ENCODE results near the gene ITSN1.
A peak's percentile ranks its signal among the peaks of the same experiment; 100 is the strongest.
"Not testable (repeated sequence)": the region's sequence is repeated elsewhere in the genome, so short reads cannot be mapped to it uniquely, and the experiment has no call there.

ITSN1 gene

GRCh38 chr21:33916200-33916567 lies 273.9 kb downstream of the ITSN1 start:
- DNase-seq, result no peak
- H3K27ac Mint-ChIP-seq, result peak overlapping the region; percentile 100
- no peaks in the 10 kb centered on the region for H3K27me3 Mint-ChIP-seq
- ATAC-seq (replicated peaks), result peak in 1 of 2 donors; percentile 5
- H3K36me3 Mint-ChIP-seq, result peaks cover 12 to 14% of the 10 kb centered on the region in 2 donors
- peak overlapping the region; percentile 100 for H3K4me3 Mint-ChIP-seq
- H3K4me1 Mint-ChIP-seq, result peaks cover 9 to 35% of the 10 kb centered on the region in 2 donors
- no peaks in the 10 kb centered on the region for H3K9me3 Mint-ChIP-seq

- DNase-seq (no peak), ATAC-seq (replicated peaks) (no peak)
- Mint-ChIP-seq H3K4me1 (peaks cover 8 to 35% of the 10 kb centered on the region in 2 donors), H3K4me3 (no peak overlapping the region), H3K9me3 (no peaks in the 10 kb centered on the region), H3K36me3 (peaks cover 11 to 12% of the 10 kb centered on the region in 2 donors), H3K27me3 (peaks cover 0 to 3% of the 10 kb centered on the region in 2 donors), H3K27ac (no peak overlapping the region)
These were observed 275.1 kb downstream of the ITSN1 start for GRCh38 chr21:33917421-33917820.

GRCh38 chr21:33924079-33924765 lies 281.9 kb downstream of the ITSN1 start:
- peak; percentile 97 to 99 for ATAC-seq (replicated peaks)
- peak; percentile 62 for DNase-seq
- Mint-ChIP-seq H3K4me3 (no peak overlapping the region), H3K27me3 (peaks cover 0 to 6% of the 10 kb centered on the region in 2 donors), H3K4me1 (peaks cover 5 to 9% of the 10 kb centered on the region in 2 donors), H3K27ac (no peak overlapping the region), H3K9me3 (no peaks in the 10 kb centered on the region), H3K36me3 (no peaks in the 10 kb centered on the region)

- H3K36me3 Mint-ChIP-seq, result no peaks in the 10 kb centered on the region
- no peak overlapping the region for H3K4me3 Mint-ChIP-seq
- H3K4me1 Mint-ChIP-seq, result peaks cover 5 to 9% of the 10 kb centered on the region in 2 donors
- no peaks in the 10 kb centered on the region for H3K9me3 Mint-ChIP-seq
- H3K27ac Mint-ChIP-seq, result no peak overlapping the region
- H3K27me3 Mint-ChIP-seq, result peaks cover 0 to 6% of the 10 kb centered on the region in 2 donors
- DNase-seq, result no peak
- peak in 1 of 2 donors; percentile 14 for ATAC-seq (replicated peaks)
These were observed 282.4 kb downstream of the ITSN1 start for GRCh38 chr21:33924766-33925100.

GRCh38 chr21:33926248-33926647 lies 283.9 kb downstream of the ITSN1 start:
- not testable (repeated sequence) for DNase-seq; H3K4me1 Mint-ChIP-seq; ATAC-seq (replicated peaks); H3K27ac Mint-ChIP-seq; H3K4me3 Mint-ChIP-seq; H3K27me3 Mint-ChIP-seq; H3K9me3 Mint-ChIP-seq; H3K36me3 Mint-ChIP-seq

- not testable (repeated sequence) for H3K9me3 Mint-ChIP-seq, H3K36me3 Mint-ChIP-seq, H3K27me3 Mint-ChIP-seq, H3K27ac Mint-ChIP-seq, DNase-seq
- Mint-ChIP-seq H3K4me3 (peak overlapping the region; percentile 79 to 91), H3K4me1 (peaks cover 11 to 16% of the 10 kb centered on the region in 2 donors)
- peak in 1 of 2 donors; percentile 47 for ATAC-seq (replicated peaks)
These were observed 288.9 kb downstream of the ITSN1 start for GRCh38 chr21:33931052-33931798.

- Mint-ChIP-seq H3K36me3 (no peaks in the 10 kb centered on the region), H3K27ac (peak overlapping the region; percentile 96), H3K4me3 (peak overlapping the region; percentile 79 to 91), H3K9me3 (no peaks in the 10 kb centered on the region), H3K4me1 (peaks cover 11 to 18% of the 10 kb centered on the region in 2 donors), H3K27me3 (no peaks in the 10 kb centered on the region)
- ATAC-seq (replicated peaks) (peak; percentile 41 to 43), DNase-seq (no peak)
These were observed 289.6 kb downstream of the ITSN1 start for GRCh38 chr21:33931799-33932390.

- Mint-ChIP-seq H3K9me3 (no peaks in the 10 kb centered on the region), H3K27me3 (no peaks in the 10 kb centered on the region), H3K4me1 (peaks cover 12 to 22% of the 10 kb centered on the region in 2 donors), H3K4me3 (no peak overlapping the region), H3K36me3 (no peaks in the 10 kb centered on the region), H3K27ac (peak overlapping the region; percentile 96)
- DNase-seq (no peak), ATAC-seq (replicated peaks) (no peak)
These were observed 290.4 kb downstream of the ITSN1 start for GRCh38 chr21:33932731-33933130.

- Mint-ChIP-seq H3K4me1 (peaks cover 15 to 32% of the 10 kb centered on the region in 2 donors), H3K27me3 (no peaks in the 10 kb centered on the region), H3K36me3 (no peaks in the 10 kb centered on the region), H3K4me3 (no peak overlapping the region), H3K27ac (no peak overlapping the region), H3K9me3 (no peaks in the 10 kb centered on the region)
- DNase-seq (no peak), ATAC-seq (replicated peaks) (no peak)
These were observed 294.2 kb downstream of the ITSN1 start for GRCh38 chr21:33936301-33937038.

GRCh38 chr21:33937146-33937545 lies 294.8 kb downstream of the ITSN1 start:
- no peak overlapping the region for H3K4me3 Mint-ChIP-seq
- no peaks in the 10 kb centered on the region for H3K27me3 Mint-ChIP-seq
- peak overlapping the region; percentile 5 for H3K27ac Mint-ChIP-seq
- no peaks in the 10 kb centered on the region for H3K36me3 Mint-ChIP-seq
- no peaks in the 10 kb centered on the region for H3K9me3 Mint-ChIP-seq
- H3K4me1 Mint-ChIP-seq, result peaks cover 10 to 25% of the 10 kb centered on the region in 2 donors
- ATAC-seq (replicated peaks), result peak in 1 of 2 donors; percentile 16
- no peak for DNase-seq

- peak; percentile 53 to 70 for ATAC-seq (replicated peaks)
- no peaks in the 10 kb centered on the region for H3K27me3 Mint-ChIP-seq
- H3K36me3 Mint-ChIP-seq, result no peaks in the 10 kb centered on the region
- no peak for DNase-seq
- peaks cover 6 to 18% of the 10 kb centered on the region in 2 donors for H3K4me1 Mint-ChIP-seq
- no peaks in the 10 kb centered on the region for H3K9me3 Mint-ChIP-seq
- H3K27ac Mint-ChIP-seq, result no peak overlapping the region
- no peak overlapping the region for H3K4me3 Mint-ChIP-seq
These were observed 295.6 kb downstream of the ITSN1 start for GRCh38 chr21:33937931-33938339.

GRCh38 chr21:33938381-33938780 lies 296.1 kb downstream of the ITSN1 start:
- H3K36me3 Mint-ChIP-seq, result no peaks in the 10 kb centered on the region
- no peaks in the 10 kb centered on the region for H3K27me3 Mint-ChIP-seq
- H3K4me1 Mint-ChIP-seq, result peaks cover 6 to 18% of the 10 kb centered on the region in 2 donors
- no peaks in the 10 kb centered on the region for H3K9me3 Mint-ChIP-seq
- DNase-seq (no peak), ATAC-seq (replicated peaks) (no peak)
- no peak overlapping the region for H3K4me3 Mint-ChIP-seq
- no peak overlapping the region for H3K27ac Mint-ChIP-seq

- H3K4me3 Mint-ChIP-seq, result no peak overlapping the region
- DNase-seq (no peak), ATAC-seq (replicated peaks) (no peak)
- H3K9me3 Mint-ChIP-seq, result peaks cover 0 to 2% of the 10 kb centered on the region in 2 donors
- no peaks in the 10 kb centered on the region for H3K27me3 Mint-ChIP-seq
- peaks cover 6 to 18% of the 10 kb centered on the region in 2 donors for H3K4me1 Mint-ChIP-seq
- H3K27ac Mint-ChIP-seq, result no peak overlapping the region
- H3K36me3 Mint-ChIP-seq, result no peaks in the 10 kb centered on the region
These were observed 296.9 kb downstream of the ITSN1 start for GRCh38 chr21:33939226-33939625.

GRCh38 chr21:33940164-33940880 lies 298.0 kb downstream of the ITSN1 start:
- ATAC-seq (replicated peaks) (peak; percentile 73 to 78), DNase-seq (no peak)
- no peak overlapping the region for H3K27ac Mint-ChIP-seq
- H3K9me3 Mint-ChIP-seq, result peaks cover 0 to 10% of the 10 kb centered on the region in 2 donors
- no peak overlapping the region for H3K4me3 Mint-ChIP-seq
- H3K4me1 Mint-ChIP-seq, result peaks cover 6 to 18% of the 10 kb centered on the region in 2 donors
- H3K27me3 Mint-ChIP-seq, result no peaks in the 10 kb centered on the region
- H3K36me3 Mint-ChIP-seq, result no peaks in the 10 kb centered on the region

Data from stimulated activated naive B cell treated with anti-CD40 and anti-IgM and Interleukin-4, amounts not matched to agents 10 μg/mL and 1 μg/mL and 100 μg/mL, for 72 hours (primary cell).